Measurements from ENCODE around the gene NRF1.

DNA sequence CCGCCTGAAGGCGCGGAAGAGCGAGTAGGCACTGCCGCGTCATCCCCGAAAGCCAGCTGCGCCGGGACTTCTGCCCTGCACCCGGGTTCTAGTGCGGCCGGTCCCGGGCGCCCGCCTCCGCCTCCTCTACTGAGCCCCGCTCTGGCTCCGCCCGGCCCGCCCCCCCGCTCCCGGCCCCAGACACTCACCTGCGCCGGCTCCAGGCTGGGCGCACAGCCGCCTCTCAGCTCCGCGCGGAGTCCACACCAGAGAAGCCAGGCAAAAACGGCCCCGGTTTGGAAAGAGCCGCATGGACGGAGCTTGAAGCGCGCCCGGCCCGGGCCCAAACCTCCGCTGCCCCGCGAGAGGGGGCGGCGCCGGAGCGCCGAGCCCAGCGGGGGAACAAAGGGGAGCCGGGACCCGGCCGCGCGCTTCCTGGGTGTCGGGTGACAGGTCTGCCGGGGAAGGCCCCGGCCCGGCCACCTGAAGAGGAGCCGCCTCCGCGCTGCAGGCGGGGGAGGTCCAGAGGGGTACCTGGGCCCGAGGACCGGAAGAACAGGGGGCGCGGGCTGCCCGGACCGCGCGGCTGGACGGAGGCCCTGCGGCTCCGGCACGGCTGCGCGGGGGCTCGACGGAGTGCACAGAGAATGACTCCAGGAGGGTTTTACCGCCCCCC, 168.2 kb downstream of the NRF1 start:
- TF ChIP-seq, protein P1, sequence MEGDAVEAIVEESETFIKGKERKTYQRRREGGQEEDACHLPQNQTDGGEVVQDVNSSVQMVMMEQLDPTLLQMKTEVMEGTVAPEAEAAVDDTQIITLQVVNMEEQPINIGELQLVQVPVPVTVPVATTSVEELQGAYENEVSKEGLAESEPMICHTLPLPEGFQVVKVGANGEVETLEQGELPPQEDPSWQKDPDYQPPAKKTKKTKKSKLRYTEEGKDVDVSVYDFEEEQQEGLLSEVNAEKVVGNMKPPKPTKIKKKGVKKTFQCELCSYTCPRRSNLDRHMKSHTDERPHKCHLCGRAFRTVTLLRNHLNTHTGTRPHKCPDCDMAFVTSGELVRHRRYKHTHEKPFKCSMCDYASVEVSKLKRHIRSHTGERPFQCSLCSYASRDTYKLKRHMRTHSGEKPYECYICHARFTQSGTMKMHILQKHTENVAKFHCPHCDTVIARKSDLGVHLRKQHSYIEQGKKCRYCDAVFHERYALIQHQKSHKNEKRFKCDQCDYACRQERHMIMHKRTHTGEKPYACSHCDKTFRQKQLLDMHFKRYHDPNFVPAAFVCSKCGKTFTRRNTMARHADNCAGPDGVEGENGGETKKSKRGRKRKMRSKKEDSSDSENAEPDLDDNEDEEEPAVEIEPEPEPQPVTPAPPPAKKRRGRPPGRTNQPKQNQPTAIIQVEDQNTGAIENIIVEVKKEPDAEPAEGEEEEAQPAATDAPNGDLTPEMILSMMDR (IDR thresholded peaks at IDR 0.05), result no peak
- no peak for TF ChIP-seq POLR2A (IDR thresholded peaks at IDR 0.05)

All from ovary (tissue), 3 donors.